PC-3 (cell line): ENCODE measurements around the gene FOSL1. TPM values are rescaled to one million over a fixed set of nuclear protein-coding genes. Genes with fewer than 3 reads are reported as not detected.

Experiments
- ATAC-seq: fragments of 200-7000 bp; cut with Tn5 transposase; 2 replicates; pipeline ENCODE4 v1.9.1; 2020; ENCODE audit warnings: mild to moderate bottlenecking, moderate library complexity
- BruUV-seq: library from RNA; stranded (reverse); fragments of 400-500 nt; replicated peaks from 2 replicates; lab custom pipeline; 2021; lab: Mats Ljungman, UMichigan
- CTCF ChIA-PET: fragments of 300-600 bp; sonication (Branson Sonifier 250); formaldehyde crosslinking; loops from one replicate; lab custom pipeline; 2022; ENCODE audit warnings: antibody characterized with exemption; lab: Charles Lee
- POLR2A ChIA-PET: fragments of 300-600 bp; sonication (Branson Sonifier 250); formaldehyde crosslinking; loops from one replicate; lab custom pipeline; 2022; ENCODE audit warnings: antibody characterized with exemption; ENCODE audit not compliant: unreplicated experiment; lab: Charles Lee
- DNase-seq: peaks from one replicate; pipeline ENCODE4 v3.0.0-alpha.2; 2015
- H2AFZ ChIP-seq: fragments of 300-600 bp; sonication (generic); 2 replicates; pipeline ENCODE4 v1.6.0; 2016; ENCODE audit warnings: antibody characterized with exemption, low read length
- H3F3A ChIP-seq: fragments of 300-600 bp; sonication (generic); one replicate; pipeline ENCODE4 v1.6.0; 2017; ENCODE audit warnings: antibody characterized with exemption, low read length, control low read depth, mild to moderate bottlenecking; ENCODE audit not compliant: unreplicated experiment
- H3K27ac ChIP-seq: fragments of 300-600 bp; sonication (generic); 2 replicates; pipeline ENCODE4 v1.5.1; 2016; ENCODE audit warnings: mild to moderate bottlenecking, low read length
- H3K27me3 ChIP-seq: fragments of 300-600 bp; sonication (generic); 2 replicates; pipeline ENCODE4 v1.6.1; 2016; ENCODE audit warnings: low read length, mixed read lengths
- H3K36me3 ChIP-seq: fragments of 300-600 bp; sonication (generic); 2 replicates; pipeline ENCODE4 v1.6.1; 2016; ENCODE audit warnings: low read depth, mixed run types, low read length, mixed read lengths
- H3K4me1 ChIP-seq: fragments of 300-600 bp; sonication (generic); 2 replicates; pipeline ENCODE4 v1.5.1; 2016; ENCODE audit warnings: low read length; ENCODE audit not compliant: insufficient read depth
- H3K4me2 ChIP-seq: fragments of 300-600 bp; sonication (generic); 2 replicates; pipeline ENCODE4 v1.6.0; 2016; ENCODE audit warnings: low read length
- H3K4me3 ChIP-seq: fragments of 300-600 bp; sonication (generic); 2 replicates; pipeline ENCODE4 v1.5.1; 2016; ENCODE audit warnings: mild to moderate bottlenecking, low read length, mixed read lengths
- H3K79me2 ChIP-seq: fragments of 300-600 bp; sonication (generic); 2 replicates; pipeline ENCODE4 v1.6.1; 2017; ENCODE audit warnings: low read length, mixed read lengths
- H3K9ac ChIP-seq: fragments of 300-600 bp; sonication (generic); 2 replicates; pipeline ENCODE4 v1.6.0; 2016; ENCODE audit warnings: mild to moderate bottlenecking, low read length
- H3K9me2 ChIP-seq: fragments of 300-600 bp; sonication (generic); replicated peaks from 2 replicates; pipeline ENCODE4 v1.6.1; 2016; ENCODE audit warnings: mixed run types, low read length, mixed read lengths
- H3K9me3 ChIP-seq: fragments of 300-600 bp; sonication (generic); 2 replicates; pipeline ENCODE4 v1.6.1; 2016; ENCODE audit warnings: low read length, mixed read lengths
- H4K20me1 ChIP-seq: fragments of 300-600 bp; sonication (generic); 2 replicates; pipeline ENCODE4 v1.6.1; 2016; ENCODE audit warnings: low read length, mixed read lengths
- CTCF ChIP-seq: fragments of 300-600 bp; sonication (generic); conservative IDR thresholded peaks from 2 replicates; pipeline ENCODE4 v1.5.1; 2017; ENCODE audit warnings: antibody characterized with exemption, low read depth, mild to moderate bottlenecking, low read length
- EZH2 ChIP-seq: fragments of 300-600 bp; sonication (generic); IDR thresholded peaks from one replicate; pipeline ENCODE4 v1.6.1; 2017; ENCODE audit warnings: antibody characterized with exemption, mild to moderate bottlenecking, low read length; ENCODE audit not compliant: unreplicated experiment
- EZH2phosphoT487 ChIP-seq: fragments of 300-600 bp; sonication (generic); IDR thresholded peaks from 2 replicates; pipeline ENCODE4 v1.6.1; 2018; ENCODE audit warnings: mild to moderate bottlenecking, antibody characterized with exemption, low read length, borderline replicate concordance
- intact Hi-C: fragments of 100-400 bp; cut with micrococcal nuclease; formaldehyde crosslinking; loops from 2 replicates; pipeline ENCODE4 v1.9.0; 2023
- total RNA-seq: library from RNA; depleted of rRNA; stranded (reverse); fragments of >200 nt; gene quantifications from 2 replicates; pipeline ENCODE4 v1.2.3, GENCODE V29; 2014

Gene FOSL1
- total RNA-seq, 1 experiment from 2014 or later: 656 TPM

- Histone ChIP-seq H3K9me3 (no peaks in the 10 kb centered on the region), H3K27ac (no peak overlapping the region), H3K9ac (no peak overlapping the region), H3F3A (no peaks in the 10 kb centered on the region), H3K36me3 (no peaks in the 10 kb centered on the region), H3K79me2 (no peaks in the 10 kb centered on the region), H3K4me2 (peak overlapping the region; percentile 16), H3K27me3 (no peaks in the 10 kb centered on the region), H3K4me3 (no peak overlapping the region), H2AFZ (peak overlapping the region; percentile 36; the same call in 1 of the 2 replicates), H3K9me2 (no peaks in the 10 kb centered on the region), H3K4me1 (peaks cover 10% of the 10 kb centered on the region; the same call in 1 of the 2 replicates), H4K20me1 (no peaks in the 10 kb centered on the region)
- ChIA-PET CTCF (no interaction called here), POLR2A (no interaction called here)
- no peak for TF ChIP-seq EZH2
- no peak for TF ChIP-seq CTCF
- no peak for TF ChIP-seq EZH2phosphoT487
- peak; percentile 25 for ATAC-seq
- no peak for DNase-seq
- intact Hi-C loops: no loop called here
- no TSS peak for BruUV-seq
Measured at GRCh38 chr11:65941720-65942310, 41.6 kb upstream of the FOSL1 start.

- no peaks in the 10 kb centered on the region for H3K27me3 ChIP-seq
- H3K9me2 ChIP-seq: no peaks in the 10 kb centered on the region
- H3K79me2 ChIP-seq: no peaks in the 10 kb centered on the region
- H2AFZ ChIP-seq: no peak overlapping the region
- no peaks in the 10 kb centered on the region for H3K9me3 ChIP-seq
- no peak overlapping the region for H3K9ac ChIP-seq
- TF ChIP-seq CTCF (no peak), EZH2 (no peak), EZH2phosphoT487 (no peak)
- CTCF ChIA-PET: interaction anchor here (0.6 kb wide), 2 partner anchors 14 to 15 kb away, joined by 5 read pairs; no protein-coding TSS in a partner anchor
- no peaks in the 10 kb centered on the region for H3K36me3 ChIP-seq
- POLR2A ChIA-PET: no interaction called here
- peaks cover 10% of the 10 kb centered on the region; the same call in 1 of the 2 replicates for H3K4me1 ChIP-seq
- BruUV-seq: no TSS peak
- no peak for DNase-seq
- H3F3A ChIP-seq: no peaks in the 10 kb centered on the region
- intact Hi-C loops: no loop called here
- no peak for ATAC-seq
- H4K20me1 ChIP-seq: no peaks in the 10 kb centered on the region
- H3K4me2 ChIP-seq: no peak overlapping the region
- no peak overlapping the region for H3K4me3 ChIP-seq
- no peak overlapping the region for H3K27ac ChIP-seq
Measured at GRCh38 chr11:65937766-65938165, 37.6 kb upstream of the FOSL1 start.

- Histone ChIP-seq H3K4me1 (no peaks in the 10 kb centered on the region), H4K20me1 (no peaks in the 10 kb centered on the region), H3K9me3 (no peaks in the 10 kb centered on the region), H2AFZ (no peak overlapping the region), H3K4me2 (no peak overlapping the region), H3K36me3 (no peaks in the 10 kb centered on the region), H3K27me3 (no peaks in the 10 kb centered on the region), H3K27ac (no peak overlapping the region), H3K4me3 (no peak overlapping the region), H3K9me2 (no peaks in the 10 kb centered on the region), H3F3A (no peaks in the 10 kb centered on the region), H3K9ac (no peak overlapping the region), H3K79me2 (no peaks in the 10 kb centered on the region)
- intact Hi-C loops: no loop called here
- BruUV-seq: no TSS peak
- no peak for ATAC-seq
- no peak for TF ChIP-seq CTCF
- no peak for TF ChIP-seq EZH2phosphoT487
- TF ChIP-seq EZH2: no peak
- ChIA-PET CTCF (interaction anchor here (0.5 kb wide), 1 partner anchor 46 kb away, joined by 7 read pairs; the partner anchor contains the start of gene FIBP), POLR2A (no interaction called here)
- no peak for DNase-seq
Measured at GRCh38 chr11:65934014-65934413, 33.8 kb upstream of the FOSL1 start.
